GM12864 (cell line): Measurements from ENCODE around the gene HMX1.

Experiments
- DNase-seq: peaks from one replicate; pipeline ENCODE4 v3.0.0-alpha.2; 2011; ENCODE audit warnings: low read depth
- H3K4me3 ChIP-seq: 2 replicates; pipeline ENCODE4 v1.5.1; 2011; ENCODE audit warnings: mild to moderate bottlenecking, low read depth, low read length, control low read depth
- CTCF ChIP-seq: IDR thresholded peaks from 2 replicates; pipeline ENCODE4 v1.5.1; 2011; ENCODE audit warnings: low read depth, mild to moderate bottlenecking, moderate library complexity, low read length, control low read depth, inconsistent platforms; ENCODE audit errors: missing control alignments

The HMX1 gene

GRCh38 chr4:8871417-8872401 is at the start of gene HMX1:
Gene HMX1, minus strand, starts transcription at chr4:8871839. Its CDS starts 225 bp downstream, at chr4:8871614.
- no peak within 1 kb of the TSS for H3K4me3 ChIP-seq
- DNase-seq = no peak
- TF ChIP-seq CTCF = no peak

DNA sequence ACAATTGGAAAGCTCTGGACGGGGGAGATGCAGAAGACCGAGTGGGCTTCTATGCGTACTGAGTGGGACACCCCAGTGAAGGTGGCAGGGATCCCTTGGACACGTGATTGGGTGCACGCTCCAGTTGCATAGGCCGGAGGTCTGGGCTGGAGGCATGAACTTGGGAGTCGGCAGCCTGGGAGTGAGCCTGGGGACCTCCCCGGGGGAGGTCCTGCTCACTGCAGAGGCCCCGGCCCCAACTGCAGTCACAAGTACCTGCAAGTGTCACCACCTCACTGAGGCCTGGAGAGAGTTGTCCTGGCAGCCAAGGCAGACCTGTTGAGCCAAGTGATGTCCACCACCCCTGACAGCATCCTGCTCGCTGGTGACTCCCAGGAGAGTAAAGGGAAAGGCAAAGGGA is 49.3 kb upstream of the HMX1 start:
- no peak overlapping the region for H3K4me3 ChIP-seq
- DNase-seq = no peak
- no peak for TF ChIP-seq CTCF

DNA sequence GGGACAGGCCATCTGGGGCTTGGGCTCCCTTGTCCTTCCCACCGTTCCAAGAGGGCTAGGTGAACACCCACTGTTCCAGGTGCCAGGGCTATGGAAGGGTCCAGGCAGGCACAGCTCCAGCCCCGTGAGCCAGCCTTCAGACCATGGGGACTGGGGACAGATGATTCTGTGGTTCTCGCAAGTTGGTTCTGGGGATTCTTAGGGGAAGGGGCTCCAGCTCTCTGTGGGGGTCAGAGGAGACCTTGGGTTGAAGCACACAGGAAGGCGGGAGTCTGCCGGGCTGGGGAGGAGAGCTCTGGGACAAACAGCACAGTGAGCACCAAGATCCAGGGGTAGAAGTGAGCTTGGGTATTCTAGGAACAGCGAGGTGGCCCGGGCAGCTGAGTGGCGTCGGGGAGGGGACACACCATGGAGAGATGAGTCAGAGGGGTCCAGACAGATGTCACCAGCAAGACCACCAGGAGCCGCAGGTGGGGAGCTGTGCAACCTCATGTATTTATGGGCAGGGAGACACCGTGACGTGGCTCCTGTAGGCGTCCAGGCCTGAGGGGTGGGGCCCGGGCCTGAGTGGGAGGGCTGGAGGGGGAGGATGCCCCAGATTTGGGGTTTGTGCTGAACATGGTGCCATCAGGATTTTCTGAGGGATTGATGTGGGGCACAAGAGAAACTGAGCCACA is 48.8 kb upstream of the HMX1 start:
- DNase-seq = no peak
- TF ChIP-seq CTCF = no peak
- no peak overlapping the region for H3K4me3 ChIP-seq

DNA sequence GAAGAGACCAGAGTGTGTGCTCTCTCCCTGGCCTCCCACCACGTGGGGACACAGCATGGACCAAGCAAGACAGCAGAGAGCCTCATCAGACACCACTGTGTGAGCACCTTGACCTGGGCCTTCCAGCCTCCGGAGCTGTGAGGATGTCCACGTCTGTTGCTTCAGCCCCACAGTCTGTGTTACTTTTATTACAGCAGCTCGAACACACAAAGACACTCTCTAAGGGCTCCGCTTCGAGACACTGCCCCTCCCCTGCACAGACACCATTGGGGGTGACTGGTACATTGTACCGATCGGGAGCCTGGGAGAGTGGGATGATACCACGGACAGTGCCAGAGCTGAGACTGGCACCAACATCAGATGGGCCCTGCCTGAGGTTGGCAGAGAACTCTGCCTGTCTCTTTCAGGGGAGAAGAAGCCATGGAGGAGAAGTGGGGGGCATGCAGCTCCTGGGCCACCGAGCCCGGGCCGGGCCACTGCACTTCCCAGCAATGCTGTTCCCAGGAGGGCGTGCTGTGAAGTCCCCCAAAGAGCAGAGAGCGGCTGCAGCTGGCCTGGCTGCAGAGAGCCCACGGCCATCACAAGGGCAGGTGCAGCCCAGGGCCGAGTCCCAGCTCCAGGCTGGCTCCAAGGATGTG is 48.1 kb upstream of the HMX1 start:
- H3K4me3 ChIP-seq = no peak overlapping the region
- no peak for TF ChIP-seq CTCF
- DNase-seq = no peak

GRCh38 chr4:8917868-8918783 is 46.5 kb upstream of the HMX1 start:
- peak; percentile 92 for TF ChIP-seq CTCF
- H3K4me3 ChIP-seq = no peak overlapping the region
- DNase-seq = no peak

- TF ChIP-seq CTCF = no peak
- no peak for DNase-seq
- no peak overlapping the region for H3K4me3 ChIP-seq
These were observed 45.7 kb upstream of the HMX1 start for GRCh38 chr4:8917321-8917811.
